ENCODE results near the gene REV3L. TPM values are rescaled to one million over a fixed set of nuclear protein-coding genes. Genes with fewer than 3 reads are reported as not detected.

The REV3L gene
- polyA plus RNA-seq, 1 of the 3 experiments (the other 2 are of a cell fraction): 7.3 TPM

DNA sequence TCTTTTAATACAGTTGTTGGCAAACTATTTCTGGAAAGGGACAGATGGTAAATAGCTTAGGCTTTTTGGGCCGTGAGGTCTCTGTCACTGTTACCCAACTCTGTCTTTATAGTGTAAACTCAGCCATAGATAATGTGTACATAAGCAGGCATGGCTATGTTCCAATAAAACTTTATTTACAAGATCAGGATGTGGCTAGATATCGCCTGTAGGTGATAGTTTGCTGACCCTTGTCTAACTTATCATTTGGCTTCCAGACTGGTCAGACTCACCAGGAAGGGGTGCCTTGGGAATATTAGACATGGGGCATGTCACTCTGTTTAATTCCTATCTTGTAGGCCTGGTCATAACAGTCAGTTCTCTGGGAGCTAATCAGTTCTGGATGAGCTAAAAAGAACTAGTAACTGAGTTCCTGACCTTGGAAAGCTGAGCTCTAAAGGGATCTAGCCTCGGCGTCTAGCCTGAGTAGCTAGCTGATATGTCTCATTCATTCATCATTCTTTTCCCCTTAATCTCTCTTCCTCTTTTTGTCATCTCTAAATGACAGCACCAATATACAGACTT, 232.1 kb downstream of the REV3L start:
- H3K4me1 ChIP-seq (ENCODE audit: control insufficient read depth in 1 of 2, insufficient read depth in 2 of 2, low read depth in 1 of 2, low read length in 1 of 2): no peaks in the 10 kb centered on the region
- H3K9me3 ChIP-seq: no peaks in the 10 kb centered on the region
- H4K20me1 ChIP-seq (ENCODE audit: insufficient read depth): no peaks in the 10 kb centered on the region
- no peak overlapping the region for H3K27ac ChIP-seq (ENCODE audit: low read depth in 2 of 2, low read length in 1 of 2)
- no peak overlapping the region for H2AFZ ChIP-seq (ENCODE audit: low read depth)
- WGBS (ENCODE audit: low lambda C conversion rate): 83% methylated on average over 4 of the region's 4 CpGs
- H3K36me3 ChIP-seq (replicated peaks in 1 of 2; ENCODE audit: control insufficient read depth in 1 of 2, insufficient read depth in 2 of 2, low read length in 1 of 2): no peaks in the 10 kb centered on the region
- H3K4me2 ChIP-seq: no peak overlapping the region
- ChIA-PET POLR2A (no interaction called here), CTCF (interaction anchor here (2.9 kb wide), 1 partner anchor 8 kb away, joined by 12 read pairs; a partner anchor contains a TSS)
- TF ChIP-seq, protein P1, sequence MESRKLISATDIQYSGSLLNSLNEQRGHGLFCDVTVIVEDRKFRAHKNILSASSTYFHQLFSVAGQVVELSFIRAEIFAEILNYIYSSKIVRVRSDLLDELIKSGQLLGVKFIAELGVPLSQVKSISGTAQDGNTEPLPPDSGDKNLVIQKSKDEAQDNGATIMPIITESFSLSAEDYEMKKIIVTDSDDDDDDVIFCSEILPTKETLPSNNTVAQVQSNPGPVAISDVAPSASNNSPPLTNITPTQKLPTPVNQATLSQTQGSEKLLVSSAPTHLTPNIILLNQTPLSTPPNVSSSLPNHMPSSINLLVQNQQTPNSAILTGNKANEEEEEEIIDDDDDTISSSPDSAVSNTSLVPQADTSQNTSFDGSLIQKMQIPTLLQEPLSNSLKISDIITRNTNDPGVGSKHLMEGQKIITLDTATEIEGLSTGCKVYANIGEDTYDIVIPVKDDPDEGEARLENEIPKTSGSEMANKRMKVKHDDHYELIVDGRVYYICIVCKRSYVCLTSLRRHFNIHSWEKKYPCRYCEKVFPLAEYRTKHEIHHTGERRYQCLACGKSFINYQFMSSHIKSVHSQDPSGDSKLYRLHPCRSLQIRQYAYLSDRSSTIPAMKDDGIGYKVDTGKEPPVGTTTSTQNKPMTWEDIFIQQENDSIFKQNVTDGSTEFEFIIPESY (IDR thresholded peaks at IDR 0.05; ENCODE audit: borderline replicate concordance, low read depth): no peak
- TF ChIP-seq ELF1 (IDR thresholded peaks at IDR 0.05) (no peak), RAD21 (IDR thresholded peaks at IDR 0.05; ENCODE audit: low read length) (no peak), FOXM1 (IDR thresholded peaks at IDR 0.05; ENCODE audit: low read depth) (no peak), FOXJ3 (CRISPR knock-in tag; IDR thresholded peaks at IDR 0.05) (no peak), RFX5 (IDR thresholded peaks at IDR 0.05; ENCODE audit: low read length) (no peak), TEAD4 (IDR thresholded peaks at IDR 0.05; ENCODE audit: borderline replicate concordance, insufficient read depth) (no peak), RCOR1 (IDR thresholded peaks at IDR 0.05; ENCODE audit: low read length) (no peak), TCF12 (IDR thresholded peaks at IDR 0.05) (no peak), EZH2phosphoT487 (IDR thresholded peaks at IDR 0.05; ENCODE audit: borderline replicate concordance, low read depth) (no peak), POLR2AphosphoS5 (IDR thresholded peaks at IDR 0.05; ENCODE audit: low read depth, low read length) (no peak), FOSL2 (IDR thresholded peaks at IDR 0.05; ENCODE audit: borderline replicate concordance, low read depth) (no peak), TAF1 (IDR thresholded peaks at IDR 0.05; ENCODE audit: borderline replicate concordance, low read depth, low read length) (no peak)
- TF ChIP-seq, protein P2, sequence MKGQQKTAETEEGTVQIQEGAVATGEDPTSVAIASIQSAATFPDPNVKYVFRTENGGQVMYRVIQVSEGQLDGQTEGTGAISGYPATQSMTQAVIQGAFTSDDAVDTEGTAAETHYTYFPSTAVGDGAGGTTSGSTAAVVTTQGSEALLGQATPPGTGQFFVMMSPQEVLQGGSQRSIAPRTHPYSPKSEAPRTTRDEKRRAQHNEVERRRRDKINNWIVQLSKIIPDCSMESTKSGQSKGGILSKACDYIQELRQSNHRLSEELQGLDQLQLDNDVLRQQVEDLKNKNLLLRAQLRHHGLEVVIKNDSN (IDR thresholded peaks at IDR 0.05; ENCODE audit: borderline replicate concordance, low read depth): no peak
- TF ChIP-seq, protein P3, sequence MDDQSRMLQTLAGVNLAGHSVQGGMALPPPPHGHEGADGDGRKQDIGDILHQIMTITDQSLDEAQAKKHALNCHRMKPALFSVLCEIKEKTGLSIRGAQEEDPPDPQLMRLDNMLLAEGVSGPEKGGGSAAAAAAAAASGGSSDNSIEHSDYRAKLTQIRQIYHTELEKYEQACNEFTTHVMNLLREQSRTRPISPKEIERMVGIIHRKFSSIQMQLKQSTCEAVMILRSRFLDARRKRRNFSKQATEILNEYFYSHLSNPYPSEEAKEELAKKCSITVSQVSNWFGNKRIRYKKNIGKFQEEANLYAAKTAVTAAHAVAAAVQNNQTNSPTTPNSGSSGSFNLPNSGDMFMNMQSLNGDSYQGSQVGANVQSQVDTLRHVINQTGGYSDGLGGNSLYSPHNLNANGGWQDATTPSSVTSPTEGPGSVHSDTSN (IDR thresholded peaks at IDR 0.05): no peak
- TF ChIP-seq, protein P4, sequence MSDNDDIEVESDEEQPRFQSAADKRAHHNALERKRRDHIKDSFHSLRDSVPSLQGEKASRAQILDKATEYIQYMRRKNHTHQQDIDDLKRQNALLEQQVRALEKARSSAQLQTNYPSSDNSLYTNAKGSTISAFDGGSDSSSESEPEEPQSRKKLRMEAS (IDR thresholded peaks at IDR 0.05; ENCODE audit: low read depth): no peak
- no peak for DNase-seq
- no peak overlapping the region for H3K9ac ChIP-seq
- H3K4me3 ChIP-seq (ENCODE audit: low read depth in 2 of 2, low read length in 1 of 2): no peak overlapping the region
- H3K9me2 ChIP-seq: no peaks in the 10 kb centered on the region
- no peaks in the 10 kb centered on the region for H3K27me3 ChIP-seq (ENCODE audit: insufficient read depth)
- no peaks in the 10 kb centered on the region for H3F3A ChIP-seq (replicated peaks; ENCODE audit: insufficient read depth)
- no peaks in the 10 kb centered on the region for H3K79me2 ChIP-seq (ENCODE audit: insufficient read depth)

Other genes with a start within 250 kb of the REV3L start
- 5.5 and 5.6 TPM in 2 replicates for gene TRAF3IP2, start 122.7 kb upstream of the REV3L start, polyA plus RNA-seq (2012; rRNA removed)